ENCODE measurements around the gene PCTP.

Gene PCTP

DNA sequence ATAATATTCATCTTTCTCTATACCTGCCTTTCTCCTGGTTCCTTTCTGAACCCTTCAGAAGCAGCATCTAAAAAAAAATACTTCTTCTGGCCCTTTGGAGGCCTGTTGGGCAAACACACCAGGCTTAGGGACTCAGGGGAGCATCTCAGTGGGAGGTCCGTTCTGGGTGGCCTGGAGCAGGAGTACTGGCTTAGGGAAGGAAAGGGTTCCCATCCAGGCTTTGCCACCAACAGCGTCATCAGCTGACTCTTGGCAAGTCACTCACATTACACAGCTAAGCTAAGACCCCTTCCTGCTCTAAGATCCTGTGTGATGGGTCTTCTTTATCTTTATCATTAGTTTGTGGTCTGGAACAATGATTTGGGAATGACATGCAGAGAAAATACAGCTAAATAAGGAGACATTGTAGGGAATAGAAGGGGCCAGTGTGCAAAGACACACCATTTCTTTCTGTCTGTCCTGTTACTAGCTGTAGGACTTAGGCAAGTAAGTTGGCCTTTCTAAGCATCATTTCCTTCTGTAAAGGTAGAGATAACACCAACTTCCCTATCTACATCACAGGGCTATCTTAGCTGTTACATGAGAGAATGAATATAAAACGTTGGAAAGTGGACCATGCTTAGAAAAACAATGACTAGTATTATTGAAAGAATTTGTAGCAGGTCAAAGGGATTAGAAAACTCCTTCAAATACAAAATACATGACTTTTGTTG lies 9.9 kb downstream of the PCTP start:
- no peak for FAIRE-seq

DNA sequence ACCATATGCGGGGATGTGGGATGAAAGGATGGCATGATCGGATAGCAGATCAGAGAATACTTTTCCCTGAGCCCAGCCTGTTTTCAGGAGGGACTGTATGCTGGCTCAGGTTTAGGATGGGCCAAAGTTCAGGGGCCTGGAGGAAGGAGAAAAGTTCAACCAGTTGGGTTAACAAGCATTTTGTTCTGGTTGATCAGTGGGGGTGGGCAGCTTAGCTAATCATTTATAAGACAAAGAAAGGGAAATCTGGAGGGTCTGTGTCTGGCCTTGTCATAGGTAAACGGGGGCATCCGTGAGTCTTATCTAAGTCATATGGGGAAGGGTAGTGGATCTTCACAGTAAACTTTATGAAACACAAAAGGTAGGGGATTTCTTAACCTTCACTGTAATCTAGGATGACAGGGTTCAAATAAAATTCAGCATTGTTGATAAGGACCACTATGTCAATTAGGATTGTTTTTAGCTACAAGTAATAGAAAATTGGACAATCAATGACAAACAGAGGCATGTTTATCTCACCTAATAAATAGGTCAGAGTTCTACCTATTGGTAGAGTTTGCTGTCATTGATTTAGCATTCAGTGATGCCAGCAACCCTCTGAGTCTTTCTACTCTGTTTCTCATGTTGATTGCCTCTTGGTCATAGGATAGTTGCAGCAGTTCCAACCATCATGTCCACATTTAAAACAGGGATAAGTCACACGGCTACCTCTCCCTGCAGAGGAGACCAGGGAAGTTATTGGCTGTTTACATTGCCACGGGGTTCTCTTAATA lies 11.4 kb downstream of the PCTP start:
- FAIRE-seq = no peak

GRCh38 chr17:55763856-55764255 lies 13.0 kb downstream of the PCTP start:
- no peak for FAIRE-seq

GRCh38 chr17:55764610-55765009 lies 13.8 kb downstream of the PCTP start:
- FAIRE-seq = no peak

GRCh38 chr17:55765472-55765871 lies 14.6 kb downstream of the PCTP start:
- no peak for FAIRE-seq

GRCh38 chr17:55768936-55769624 lies 18.2 kb downstream of the PCTP start:
- no peak for FAIRE-seq

DNA sequence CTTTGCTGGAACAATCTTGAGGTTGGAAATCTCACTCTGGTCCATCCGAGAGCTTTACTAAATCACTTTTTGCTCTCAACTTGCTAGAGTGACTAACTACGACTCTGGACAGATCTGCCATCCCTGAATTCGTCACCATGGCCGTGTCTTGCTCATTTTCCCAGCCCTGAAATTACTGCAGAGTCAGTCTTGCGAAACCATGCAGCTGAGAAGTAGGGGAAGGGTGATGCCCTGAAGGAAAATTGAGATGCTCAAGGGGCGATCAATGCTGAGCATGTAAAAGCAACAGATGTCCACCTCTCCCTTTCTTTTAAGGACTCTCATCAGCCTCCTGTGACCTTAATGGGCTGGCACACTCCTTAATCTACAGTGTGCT lies 18.8 kb downstream of the PCTP start:
- no peak for FAIRE-seq

DNA sequence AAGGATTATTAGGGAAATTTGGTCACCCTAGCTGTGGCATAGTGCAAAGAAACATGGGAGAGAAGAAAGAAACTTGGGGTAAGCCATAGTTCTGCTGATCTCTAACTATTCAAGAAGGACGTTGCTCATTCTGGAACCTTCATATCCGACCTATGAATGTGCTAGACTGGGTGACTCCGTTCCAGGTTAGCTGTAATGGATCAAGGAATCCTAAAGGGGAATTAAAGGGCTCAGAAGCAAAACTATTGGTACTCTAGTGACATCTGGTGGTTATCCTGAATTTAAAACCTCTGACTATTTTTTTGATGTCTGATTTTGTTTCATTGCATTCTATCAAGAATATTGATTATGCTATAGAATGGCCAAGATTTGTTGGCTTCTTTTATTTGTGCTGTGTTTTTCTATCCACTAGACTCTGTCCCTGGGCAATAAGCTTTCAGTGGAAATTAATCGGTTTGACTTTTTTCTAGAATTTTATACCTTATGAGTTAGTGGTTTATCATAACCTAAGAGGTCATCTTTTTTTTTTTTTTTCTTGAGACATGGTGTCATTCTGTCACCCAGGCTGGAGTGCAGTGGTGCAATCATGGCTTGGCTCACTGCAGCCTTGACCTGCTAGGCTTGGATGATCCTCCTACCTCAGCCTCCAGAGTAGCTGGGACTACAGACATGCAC lies 19.5 kb downstream of the PCTP start:
- FAIRE-seq = no peak

DNA sequence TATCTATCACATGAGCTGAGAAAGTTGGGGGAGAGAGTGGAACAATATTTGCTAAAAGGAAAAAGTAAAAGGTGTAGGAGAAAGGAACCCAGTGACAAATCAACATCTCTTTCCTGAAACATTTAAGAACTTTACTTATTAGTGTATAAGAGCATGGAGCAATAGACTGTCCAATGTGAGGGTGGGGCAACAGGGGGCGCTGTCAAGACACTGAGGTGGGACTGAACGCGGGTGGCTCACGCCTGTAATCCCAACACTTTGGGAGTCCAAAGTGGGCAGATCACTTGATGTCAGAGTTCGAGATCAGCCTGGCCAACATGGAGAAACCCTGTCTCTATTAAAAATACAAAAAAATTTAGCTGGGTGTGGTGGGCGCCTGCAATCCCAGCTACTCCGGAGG lies 21.2 kb downstream of the PCTP start:
- FAIRE-seq = no peak

- no peak for FAIRE-seq
Observed at GRCh38 chr17:55773671-55774070, 22.8 kb downstream of the PCTP start.

DNA sequence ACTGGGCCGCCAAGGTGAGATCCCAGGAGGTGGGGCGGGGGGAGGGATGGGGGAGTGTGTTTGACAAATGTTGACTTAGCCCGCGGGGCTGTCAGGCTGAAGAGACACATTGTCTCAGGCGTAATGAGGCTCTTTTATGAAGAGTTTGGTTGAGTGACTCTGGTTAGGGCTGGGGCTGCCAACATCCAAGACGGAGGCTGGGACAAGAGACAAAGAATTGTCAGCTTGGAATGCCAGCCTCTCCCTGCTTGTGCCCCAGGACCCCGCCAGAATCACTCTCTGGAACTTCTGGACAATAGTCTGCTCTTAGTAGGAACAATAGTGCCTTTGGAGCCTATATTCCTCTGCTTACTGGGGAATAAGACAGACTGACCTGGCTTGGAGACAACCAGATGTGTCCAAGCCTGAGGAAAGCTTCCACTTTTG lies 24.0 kb downstream of the PCTP start:
- FAIRE-seq = no peak

GRCh38 chr17:55776271-55776670 lies 25.4 kb downstream of the PCTP start:
- no peak for FAIRE-seq

GRCh38 chr17:55777471-55777971 lies 26.7 kb downstream of the PCTP start:
- no peak for FAIRE-seq

DNA sequence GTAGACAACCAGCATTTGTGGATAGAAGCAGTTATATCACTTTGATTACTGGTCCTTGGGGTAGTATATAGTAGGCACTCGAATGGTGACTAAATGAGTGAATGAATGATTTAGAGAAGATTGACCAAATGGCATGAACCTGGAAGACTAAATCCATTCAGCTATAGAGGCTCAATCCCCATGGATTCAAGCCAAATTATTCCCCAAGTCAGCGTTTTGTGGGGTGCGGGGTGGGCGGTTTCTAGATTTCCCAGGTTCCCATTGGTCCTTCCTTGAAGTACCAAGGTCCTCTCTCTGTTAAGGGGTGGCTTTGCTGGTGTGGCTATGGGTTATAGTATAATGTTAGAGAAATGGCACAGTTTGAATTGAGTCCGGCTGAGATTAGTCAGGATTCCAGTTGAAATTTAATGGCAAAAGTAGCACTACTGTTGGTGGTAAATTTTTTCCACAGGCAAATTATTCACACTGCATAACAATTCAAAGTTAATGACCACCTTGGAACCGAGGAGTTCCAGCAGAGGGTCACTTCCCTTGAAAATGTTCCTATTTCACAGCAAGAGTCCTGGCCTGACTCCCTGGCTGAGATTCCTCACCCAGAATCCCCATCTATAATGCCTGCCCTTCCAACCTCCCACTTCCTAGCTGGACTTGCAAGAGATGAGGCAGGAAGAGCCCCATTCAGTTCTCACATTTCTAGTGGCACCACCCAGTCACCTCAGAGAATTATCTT lies 27.7 kb downstream of the PCTP start:
- FAIRE-seq = no peak

DNA sequence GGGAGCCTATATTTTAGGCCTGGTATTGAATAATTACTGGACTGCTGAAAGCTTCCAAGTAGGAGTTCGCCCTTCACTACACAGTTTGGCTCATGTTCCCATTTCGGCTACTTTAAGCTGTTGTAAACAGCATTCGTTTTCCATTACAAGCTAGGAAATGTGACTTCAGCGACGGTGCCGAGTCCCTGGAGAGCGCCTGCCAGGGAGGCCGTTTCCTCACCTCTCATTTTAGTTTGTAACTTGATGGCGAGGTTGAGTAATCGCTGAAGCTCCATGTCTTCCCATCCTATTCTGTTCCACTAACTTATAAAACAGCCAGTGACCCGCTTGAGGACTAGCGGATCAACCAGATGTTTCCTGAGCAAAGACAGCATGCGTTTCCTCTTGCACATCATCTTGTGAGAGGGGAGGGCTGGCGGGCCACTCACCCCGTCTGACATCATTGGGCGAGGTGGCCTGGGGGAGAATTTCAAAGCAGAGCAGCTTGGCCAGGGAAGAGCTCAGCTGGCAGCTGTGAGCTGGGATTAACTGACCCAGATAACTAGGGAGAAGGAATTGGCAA lies 32.9 kb downstream of the PCTP start:
- no peak for FAIRE-seq

DNA sequence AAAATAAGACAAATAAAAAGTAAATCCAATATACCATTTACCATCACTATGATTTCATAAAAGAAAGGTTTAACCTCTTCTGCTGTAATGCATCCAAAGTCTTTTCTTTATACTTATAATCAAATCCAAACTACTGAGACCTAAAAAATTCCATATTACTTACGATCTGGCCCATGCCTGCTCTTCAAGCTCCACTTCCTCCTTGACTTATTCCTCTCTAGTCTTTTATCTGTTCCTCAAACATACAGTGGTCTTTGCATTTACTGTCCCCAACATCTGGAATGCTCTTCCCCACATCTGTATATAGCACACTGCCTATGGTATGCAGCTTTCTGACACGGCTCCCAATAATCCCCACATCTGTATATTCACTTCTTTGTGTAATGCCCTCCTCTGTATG lies 33.8 kb downstream of the PCTP start:
- no peak for FAIRE-seq

DNA sequence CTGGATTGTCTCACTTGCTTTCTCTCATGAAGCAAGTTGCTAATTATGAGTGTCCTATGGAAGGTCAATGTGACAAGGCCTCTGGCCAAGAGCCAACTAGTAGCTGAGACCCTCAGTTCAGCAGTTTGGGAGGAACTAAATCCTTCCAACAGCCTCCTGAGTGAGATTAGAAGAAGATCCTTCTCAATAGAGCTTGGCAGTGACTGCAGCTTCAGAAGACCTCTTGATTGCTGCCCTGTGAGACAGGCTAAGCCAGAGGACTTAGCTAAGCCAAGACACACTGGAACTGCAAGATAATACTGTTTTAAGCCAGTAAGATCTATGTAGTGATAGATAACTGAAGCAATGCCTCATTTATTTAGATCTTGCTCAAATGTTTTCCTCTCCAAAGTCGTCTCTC lies 34.3 kb downstream of the PCTP start:
- no peak for FAIRE-seq

DNA sequence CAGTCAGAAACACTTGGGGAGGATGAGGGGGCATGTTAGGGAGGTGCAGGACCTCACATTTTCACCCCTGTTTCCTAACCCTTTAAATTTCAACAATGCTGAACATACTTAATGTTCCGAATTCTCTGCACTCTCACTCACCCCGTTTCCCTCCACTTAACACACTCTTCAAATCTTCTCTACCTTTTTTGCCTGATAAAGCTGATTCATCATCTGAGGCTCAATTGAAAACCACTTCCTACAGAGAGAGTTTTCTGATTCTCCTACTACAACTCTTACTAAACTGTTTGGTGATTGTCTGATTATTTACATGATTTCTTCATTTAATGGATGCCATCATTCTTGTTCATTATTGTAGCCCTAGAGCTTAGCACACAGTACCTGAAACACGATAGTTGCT lies 42.4 kb downstream of the PCTP start:
- no peak for FAIRE-seq

GRCh38 chr17:55794725-55795482 lies 44.1 kb downstream of the PCTP start:
- no peak for FAIRE-seq

DNA sequence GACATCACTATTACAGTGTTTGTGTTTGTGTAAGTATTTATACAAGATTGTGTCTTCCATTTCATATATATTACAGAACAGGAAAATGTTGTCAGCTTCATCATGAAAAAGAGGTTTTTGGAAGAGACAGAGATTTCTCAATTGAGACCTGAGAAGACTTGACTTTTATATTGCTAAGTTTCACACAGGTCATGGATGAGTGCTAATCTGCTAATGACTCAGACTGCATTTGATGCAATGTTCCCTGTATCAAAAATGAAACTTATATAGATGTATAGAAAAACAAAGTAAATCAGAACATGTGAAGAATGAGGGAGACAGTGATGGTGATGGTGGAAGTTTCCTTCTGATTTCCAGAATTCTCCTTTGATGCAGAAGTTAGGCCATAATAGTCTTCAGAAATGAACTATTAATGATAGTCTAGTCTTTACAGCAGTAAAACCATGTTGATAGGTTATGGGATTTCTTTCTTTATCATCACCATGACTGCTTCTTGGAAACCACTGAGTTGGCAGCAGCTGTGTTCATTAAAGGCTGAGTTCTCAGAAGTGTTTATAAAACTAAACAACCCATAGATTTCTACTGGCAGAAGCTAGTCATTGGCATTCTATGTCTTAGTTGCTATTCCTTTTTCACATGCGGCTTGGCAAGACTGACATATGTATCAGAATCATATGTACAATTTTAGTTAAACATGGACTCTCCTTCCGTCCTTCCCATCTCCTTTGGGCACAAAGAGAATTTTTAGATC lies 56.1 kb downstream of the PCTP start:
- FAIRE-seq = no peak

GRCh38 chr17:55811536-55811935 lies 60.7 kb downstream of the PCTP start:
- no peak for FAIRE-seq

Measured in colon (tissue), 2 donors.